HG02943 (cell line): ENCODE measurements around the gene DCTPP1.
"Not testable (repeated sequence)": the region's sequence is repeated elsewhere in the genome, so short reads cannot be mapped to it uniquely, and the experiment has no call there.

Source experiments
- ATAC-seq: cut with Tn5 transposase; IDR thresholded peaks from one replicate; pipeline ENCODE4 v1.9.1; 2021; ENCODE audit warnings: mild to moderate bottlenecking, low read depth, moderate library complexity; ENCODE audit not compliant: unreplicated experiment

The DCTPP1 gene

GRCh38 chr16:30416047-30416603, 13.7 kb downstream of the DCTPP1 start:
- ATAC-seq = no peak

GRCh38 chr16:30414159-30414558, 15.7 kb downstream of the DCTPP1 start:
- ATAC-seq = no peak

- no peak for ATAC-seq
Observed at GRCh38 chr16:30413112-30413806, 16.6 kb downstream of the DCTPP1 start.

GRCh38 chr16:30409125-30410060, 20.4 kb downstream of the DCTPP1 start:
- no peak for ATAC-seq

- ATAC-seq = no peak
Observed at GRCh38 chr16:30407804-30408534, 21.9 kb downstream of the DCTPP1 start.

- peak; percentile 60 for ATAC-seq
Observed at GRCh38 chr16:30407102-30407803, 22.6 kb downstream of the DCTPP1 start, which contains the start of gene ZNF771. TSS of gene ZNF771 (plus strand) at chr16:30407606. CDS start at chr16:30408054, 448 bp downstream.

GRCh38 chr16:30406795-30407101, 23.1 kb downstream of the DCTPP1 start:
- ATAC-seq = no peak

GRCh38 chr16:30401768-30402425, 27.9 kb downstream of the DCTPP1 start:
- ATAC-seq = no peak

GRCh38 chr16:30399435-30400186, 30.2 kb downstream of the DCTPP1 start:
- no peak for ATAC-seq

- no peak for ATAC-seq
Observed at GRCh38 chr16:30398661-30399434, 31.0 kb downstream of the DCTPP1 start.

GRCh38 chr16:30397776-30398660, 31.8 kb downstream of the DCTPP1 start:
- ATAC-seq = no peak

- no peak for ATAC-seq
Observed at GRCh38 chr16:30397056-30397455, 32.8 kb downstream of the DCTPP1 start.

GRCh38 chr16:30396627-30397026, 33.2 kb downstream of the DCTPP1 start:
- not testable (repeated sequence) for ATAC-seq

- ATAC-seq = no peak
Observed at GRCh38 chr16:30395992-30396585, 33.7 kb downstream of the DCTPP1 start.

GRCh38 chr16:30395155-30395991, 34.5 kb downstream of the DCTPP1 start, which contains the start of gene ZNF48:
TSS of gene ZNF48 (plus strand) at chr16:30395420. CDS start at chr16:30395795, 375 bp downstream.
- ATAC-seq = no peak
